Activated CD8-positive, alpha-beta T cell treated with anti-CD3 and anti-CD28 coated beads, Interleukin-2, amount 10 ng/mL, durations not matched to agents 7 days and 5 days (primary cell): ENCODE results near the gene ANKRD24. TPM values are rescaled to one million over a fixed set of nuclear protein-coding genes. Genes with fewer than 3 reads are reported as not detected.
"Not testable (repeated sequence)": the region's sequence is repeated elsewhere in the genome, so short reads cannot be mapped to it uniquely, and the experiment has no call there.

Experiments used
- ATAC-seq: fragments of 150-1000 bp; cut with Tn5 transposase; one replicate; pipeline ENCODE4 v1.10.0; 2021; ENCODE audit warnings: moderate library complexity
- CTCF ChIA-PET: fragments of 350-600 bp; sonication (Branson Sonifier 250); formaldehyde crosslinking; loops from one replicate; lab custom pipeline; 2021; ENCODE audit warnings: antibody characterized with exemption; lab: Charles Lee
- POLR2A ChIA-PET: fragments of 350-600 bp; sonication (Branson Sonifier 250); formaldehyde crosslinking; loops from one replicate; lab custom pipeline; 2021; ENCODE audit warnings: antibody characterized with exemption; lab: Charles Lee
- DNase-seq: peaks from one replicate; pipeline ENCODE4 v3.0.0-alpha.2; 2020
- H3K27ac Mint-ChIP-seq: one replicate; pipeline ENCODE4 v1.8.0; 2021; ENCODE audit warnings: mild to moderate bottlenecking, mixed read lengths
- H3K27me3 Mint-ChIP-seq: one replicate; pipeline ENCODE4 v1.8.0; 2021; ENCODE audit warnings: low read depth, mixed read lengths
- H3K36me3 Mint-ChIP-seq: one replicate; pipeline ENCODE4 v1.8.0; 2021; ENCODE audit warnings: low read depth, mixed read lengths
- H3K4me1 Mint-ChIP-seq: one replicate; pipeline ENCODE4 v1.8.0; 2021; ENCODE audit warnings: low read depth, mixed read lengths
- H3K4me3 Mint-ChIP-seq: one replicate; pipeline ENCODE4 v1.8.0; 2021; ENCODE audit warnings: mild to moderate bottlenecking, mixed read lengths
- H3K9me3 Mint-ChIP-seq: one replicate; pipeline ENCODE4 v1.8.0; 2022; ENCODE audit warnings: mixed read lengths; ENCODE audit not compliant: insufficient read depth
- total RNA-seq, 2 experiments: library from RNA; stranded (reverse); gene quantifications; one replicate each; pipeline ENCODE4 v1.2.3, GENCODE V29; 2021

The ANKRD24 gene
- total RNA-seq, 2 experiments from 2014 or later: 0.68 to 0.73 TPM

DNA sequence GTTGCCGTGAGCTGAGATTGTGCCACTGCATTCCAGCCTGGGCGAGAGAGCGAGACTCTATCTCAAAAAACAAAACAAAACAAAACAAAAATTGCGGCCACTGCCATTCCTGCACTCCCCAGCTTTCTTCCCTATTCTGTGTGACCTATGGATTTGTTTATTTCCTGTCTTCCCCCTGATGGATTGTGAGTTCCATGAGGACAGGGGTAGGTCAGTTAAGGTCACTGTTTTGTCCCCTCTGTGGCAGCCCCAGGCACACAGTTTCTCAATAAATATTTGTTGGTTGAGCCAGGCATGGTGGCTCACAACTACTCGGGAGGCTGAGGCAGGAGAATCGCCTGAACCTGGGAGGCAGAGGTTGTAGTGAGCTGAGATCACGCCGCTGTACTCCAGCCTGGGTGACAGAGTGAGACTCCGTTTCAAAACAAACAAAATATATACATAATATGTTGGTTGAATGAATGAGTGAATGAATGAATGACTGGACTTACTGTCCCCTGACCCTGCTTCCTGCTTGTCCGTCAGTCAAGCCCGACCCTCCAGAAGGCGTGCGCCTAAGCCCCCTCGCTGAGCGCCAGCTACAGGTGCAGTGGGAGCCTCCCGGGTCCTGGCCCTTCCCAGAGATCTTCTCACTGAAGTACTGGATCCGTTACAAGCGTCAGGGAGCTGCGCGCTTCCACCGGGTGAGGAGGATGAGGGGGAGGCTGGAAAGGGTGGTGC lies 51.8 kb downstream of the ANKRD24 start:
- CTCF ChIA-PET: interaction anchor here (0.6 to 2.6 kb wide), 7 partner anchors 8 to 94 kb away, joined by 3 to 8 read pairs (median 3); partner anchors contain the start of genes TMIGD2 and YJU2

GRCh38 chr19:4234862-4235201 lies 52.3 kb downstream of the ANKRD24 start:
- Mint-ChIP-seq H3K9me3 (no peaks in the 10 kb centered on the region), H3K27me3 (no peaks in the 10 kb centered on the region), H3K27ac (no peak overlapping the region), H3K4me3 (no peak overlapping the region), H3K4me1 (peaks cover 2% of the 10 kb centered on the region), H3K36me3 (no peaks in the 10 kb centered on the region)
- CTCF ChIA-PET: interaction anchor here (1.3 to 1.7 kb wide), 2 partner anchors 12 to 32 kb away, joined by 4 to 8 read pairs; partner anchors contain the start of gene YJU2
- ATAC-seq (no peak), DNase-seq (no peak)
- POLR2A ChIA-PET: no interaction called here

More for the DNA sequence above, 51.8 kb downstream of the ANKRD24 start:
- peaks cover 2% of the 10 kb centered on the region for H3K4me1 Mint-ChIP-seq
- H3K4me3 Mint-ChIP-seq: no peak overlapping the region
- no peaks in the 10 kb centered on the region for H3K27me3 Mint-ChIP-seq
- no peak for ATAC-seq
- no peak for DNase-seq
- H3K27ac Mint-ChIP-seq: no peak overlapping the region
- no peaks in the 10 kb centered on the region for H3K36me3 Mint-ChIP-seq
- H3K9me3 Mint-ChIP-seq: no peaks in the 10 kb centered on the region
- POLR2A ChIA-PET: no interaction called here

- ChIA-PET POLR2A (interaction anchor here (0.6 kb wide), 1 partner anchor 13 kb away, joined by 3 read pairs; no protein-coding TSS in a partner anchor), CTCF (interaction anchor here (1.0 to 1.4 kb wide), 2 partner anchors 9 to 105 kb away, joined by 3 read pairs; partner anchors contain the start of gene YJU2)
- H3K4me1 Mint-ChIP-seq, H3K9me3 Mint-ChIP-seq, H3K4me3 Mint-ChIP-seq, H3K27ac Mint-ChIP-seq, ATAC-seq, DNase-seq, H3K36me3 Mint-ChIP-seq, H3K27me3 Mint-ChIP-seq: not testable (repeated sequence)
Observed at GRCh38 chr19:4237510-4237909, 55.0 kb downstream of the ANKRD24 start.

GRCh38 chr19:4238831-4239230 lies 56.3 kb downstream of the ANKRD24 start:
- Mint-ChIP-seq H3K27ac (no peak overlapping the region), H3K9me3 (no peaks in the 10 kb centered on the region), H3K4me3 (no peak overlapping the region), H3K4me1 (no peaks in the 10 kb centered on the region), H3K27me3 (peaks cover 2% of the 10 kb centered on the region), H3K36me3 (no peaks in the 10 kb centered on the region)
- CTCF ChIA-PET: no interaction called here
- POLR2A ChIA-PET: no interaction called here
- DNase-seq (no peak), ATAC-seq (no peak)

- Mint-ChIP-seq H3K4me3 (no peak overlapping the region), H3K4me1 (peaks cover 9% of the 10 kb centered on the region), H3K27ac (no peak overlapping the region), H3K36me3 (no peaks in the 10 kb centered on the region), H3K9me3 (no peaks in the 10 kb centered on the region), H3K27me3 (peaks cover 2% of the 10 kb centered on the region)
- DNase-seq (no peak), ATAC-seq (no peak)
- ChIA-PET CTCF (interaction anchor here (0.7 to 3.7 kb wide), 7 partner anchors 8 to 1292 kb away, joined by 3 to 11 read pairs (median 3); no protein-coding TSS in a partner anchor), POLR2A (no interaction called here)
Observed at GRCh38 chr19:4241824-4242430, 59.4 kb downstream of the ANKRD24 start.

DNA sequence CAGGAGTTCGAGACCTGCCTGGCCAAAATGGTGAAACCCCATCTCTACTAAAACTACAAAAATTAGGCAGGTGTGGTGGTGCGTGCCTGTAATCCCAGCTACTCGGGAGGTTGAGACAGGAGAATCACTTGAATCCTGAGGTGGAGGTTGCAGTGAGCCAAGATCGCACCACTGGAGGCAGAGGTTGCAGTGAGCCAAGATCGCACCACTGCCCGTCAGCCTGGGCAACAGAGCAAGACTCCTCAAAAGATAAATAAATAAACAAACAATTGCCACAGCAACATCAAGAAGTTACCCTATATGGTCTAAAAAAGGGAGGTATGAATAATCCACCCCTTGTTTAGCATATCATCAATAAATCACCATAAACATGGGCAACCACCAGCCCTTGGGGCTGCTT lies 63.4 kb downstream of the ANKRD24 start:
- H3K27me3 Mint-ChIP-seq, ATAC-seq: not testable (repeated sequence)
- peak overlapping the region; percentile 84 for H3K4me3 Mint-ChIP-seq

GRCh38 chr19:4246767-4247593 lies 64.5 kb downstream of the ANKRD24 start, which contains the start of gene YJU2:
TSS of gene YJU2 (plus strand) at chr19:4247080. CDS start at chr19:4247147, 67 bp downstream.
- ChIA-PET POLR2A (interaction anchor here (0.6 to 1.4 kb wide), 19 partner anchors 13 to 690 kb away, joined by 3 to 13 read pairs (median 3); partner anchors contain the start of genes CHAF1A, EEF2, MPND and MRPL54), CTCF (interaction anchor here (0.6 to 3.0 kb wide), 12 partner anchors 9 to 155 kb away, joined by 3 to 19 read pairs (median 4); partner anchors contain the start of gene CHAF1A)
- H3K27ac Mint-ChIP-seq: peak within 1 kb of the TSS; percentile 96

More for the DNA sequence above, 63.4 kb downstream of the ANKRD24 start:
- H3K4me1 Mint-ChIP-seq: peaks cover 22% of the 10 kb centered on the region
- H3K9me3 Mint-ChIP-seq, DNase-seq, POLR2A ChIA-PET, CTCF ChIA-PET: not testable (repeated sequence)
- peak overlapping the region; percentile 96 for H3K27ac Mint-ChIP-seq
- H3K36me3 Mint-ChIP-seq: peaks cover 21% of the 10 kb centered on the region

GRCh38 chr19:4256563-4256962 lies 74.1 kb downstream of the ANKRD24 start:
- DNase-seq: no peak
- peaks cover 55% of the 10 kb centered on the region for H3K36me3 Mint-ChIP-seq
- POLR2A ChIA-PET: no interaction called here

More at GRCh38 chr19:4246767-4247593, 64.5 kb downstream of the ANKRD24 start, which contains the start of gene YJU2:
- DNase-seq: peak; percentile 100
- peak; percentile 98 for ATAC-seq
- peaks cover 2% of the 10 kb centered on the region for H3K27me3 Mint-ChIP-seq
- H3K4me1 Mint-ChIP-seq: peaks cover 22% of the 10 kb centered on the region
- peak within 1 kb of the TSS; percentile 84 for H3K4me3 Mint-ChIP-seq
- peaks cover 29% of the 10 kb centered on the region for H3K36me3 Mint-ChIP-seq
- H3K9me3 Mint-ChIP-seq: no peaks in the 10 kb centered on the region

GRCh38 chr19:4257025-4257424 lies 74.5 kb downstream of the ANKRD24 start:
- CTCF ChIA-PET: interaction anchor here (3.1 kb wide), 1 partner anchor 10 kb away, joined by 10 read pairs; no protein-coding TSS in a partner anchor
- H3K9me3 Mint-ChIP-seq: no peaks in the 10 kb centered on the region
- no peaks in the 10 kb centered on the region for H3K27me3 Mint-ChIP-seq
- peaks cover 5% of the 10 kb centered on the region for H3K4me1 Mint-ChIP-seq
- H3K36me3 Mint-ChIP-seq: peaks cover 51% of the 10 kb centered on the region
- H3K27ac Mint-ChIP-seq: no peak overlapping the region
- ATAC-seq: no peak
- no peak for DNase-seq
- POLR2A ChIA-PET: no interaction called here
- H3K4me3 Mint-ChIP-seq: no peak overlapping the region

More at GRCh38 chr19:4256563-4256962, 74.1 kb downstream of the ANKRD24 start:
- H3K27ac Mint-ChIP-seq: no peak overlapping the region
- peaks cover 5% of the 10 kb centered on the region for H3K4me1 Mint-ChIP-seq
- no peak overlapping the region for H3K4me3 Mint-ChIP-seq
- no peaks in the 10 kb centered on the region for H3K9me3 Mint-ChIP-seq
- H3K27me3 Mint-ChIP-seq: no peaks in the 10 kb centered on the region
- CTCF ChIA-PET: interaction anchor here (3.1 kb wide), 1 partner anchor 11 kb away, joined by 10 read pairs; no protein-coding TSS in a partner anchor
- ATAC-seq: no peak

GRCh38 chr19:4258181-4258580 lies 75.7 kb downstream of the ANKRD24 start:
- Mint-ChIP-seq H3K27me3 (no peaks in the 10 kb centered on the region), H3K9me3 (no peaks in the 10 kb centered on the region), H3K27ac (no peak overlapping the region), H3K4me3 (no peak overlapping the region), H3K36me3 (peaks cover 42% of the 10 kb centered on the region), H3K4me1 (peaks cover 7% of the 10 kb centered on the region)
- DNase-seq (no peak), ATAC-seq (no peak)
- ChIA-PET CTCF (interaction anchor here (3.1 kb wide), 1 partner anchor 9 kb away, joined by 10 read pairs; no protein-coding TSS in a partner anchor), POLR2A (no interaction called here)
